SW480 (cell line): ENCODE measurements around the gene TPPP3.
"Not testable (repeated sequence)": the region's sequence is repeated elsewhere in the genome, so short reads cannot be mapped to it uniquely, and the experiment has no call there.

Source experiments
- DNase-seq: peaks from one replicate; pipeline ENCODE4 v3.0.0-alpha.2; 2016; ENCODE audit warnings: low spot score

The TPPP3 gene

GRCh38 chr16:67389911-67390815 lies 3.1 kb downstream of the TPPP3 start:
- DNase-seq = no peak

- no peak for DNase-seq
These were observed 4.7 kb downstream of the TPPP3 start for GRCh38 chr16:67388591-67388990.

GRCh38 chr16:67388191-67388590 lies 5.1 kb downstream of the TPPP3 start:
- no peak for DNase-seq

DNA sequence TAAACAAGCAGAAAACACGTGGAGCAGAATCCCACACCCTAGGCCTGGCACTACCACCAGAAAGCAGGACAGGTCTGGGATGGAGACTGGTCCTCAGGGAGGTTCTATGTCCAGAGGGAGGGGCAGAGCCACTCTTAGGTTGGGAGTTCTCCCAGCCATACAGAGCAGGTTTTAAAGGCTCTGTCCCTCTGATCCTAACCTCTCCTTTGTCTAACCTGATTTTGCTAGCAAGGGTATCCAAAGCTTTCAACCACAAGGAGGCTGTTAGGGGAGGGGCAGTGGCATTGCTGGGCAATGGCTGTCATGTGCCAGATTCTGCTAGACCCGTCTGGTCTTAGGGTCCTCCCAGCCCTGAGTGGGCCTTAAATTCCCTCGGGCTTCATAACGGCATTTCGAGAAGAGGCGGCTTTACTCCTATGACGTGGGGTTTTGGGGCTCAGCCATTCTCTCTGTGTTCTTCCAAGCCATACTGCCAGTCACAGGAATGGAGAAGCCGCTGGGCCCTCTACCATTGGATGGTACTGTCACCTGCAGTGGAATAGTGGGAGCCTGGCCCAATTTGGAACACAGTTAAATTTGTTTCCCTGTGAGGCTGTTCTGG lies 5.7 kb downstream of the TPPP3 start:
- no peak for DNase-seq

DNA sequence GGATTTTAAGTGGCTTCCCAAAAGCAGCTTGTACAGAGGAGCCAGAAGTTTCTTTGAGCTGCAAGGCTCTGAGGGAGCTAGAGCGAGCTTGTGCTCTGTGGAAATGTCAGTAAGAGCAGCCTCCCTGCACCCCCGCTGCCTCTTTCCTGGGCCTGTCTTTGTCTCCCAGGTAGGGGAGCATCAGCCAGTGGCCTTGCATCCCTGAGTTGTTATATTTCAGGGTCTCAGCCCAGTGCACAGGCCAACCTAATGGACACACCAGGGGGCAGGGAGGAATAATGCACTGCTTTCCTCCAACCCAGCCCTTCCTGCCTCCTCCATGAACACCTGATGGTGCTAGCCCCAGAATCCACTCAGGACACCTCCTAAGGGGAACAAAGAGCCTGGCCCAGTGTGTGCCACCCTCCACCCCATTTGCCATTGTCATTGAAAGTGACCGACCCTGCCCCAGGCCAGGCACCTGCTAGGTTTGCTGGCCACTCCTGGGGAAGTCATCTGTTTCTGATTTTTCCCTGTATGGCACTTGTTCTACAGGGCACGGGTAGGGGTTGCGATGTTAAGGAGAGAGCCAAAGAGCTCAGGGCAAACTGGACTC lies 6.3 kb downstream of the TPPP3 start:
- DNase-seq = no peak

DNA sequence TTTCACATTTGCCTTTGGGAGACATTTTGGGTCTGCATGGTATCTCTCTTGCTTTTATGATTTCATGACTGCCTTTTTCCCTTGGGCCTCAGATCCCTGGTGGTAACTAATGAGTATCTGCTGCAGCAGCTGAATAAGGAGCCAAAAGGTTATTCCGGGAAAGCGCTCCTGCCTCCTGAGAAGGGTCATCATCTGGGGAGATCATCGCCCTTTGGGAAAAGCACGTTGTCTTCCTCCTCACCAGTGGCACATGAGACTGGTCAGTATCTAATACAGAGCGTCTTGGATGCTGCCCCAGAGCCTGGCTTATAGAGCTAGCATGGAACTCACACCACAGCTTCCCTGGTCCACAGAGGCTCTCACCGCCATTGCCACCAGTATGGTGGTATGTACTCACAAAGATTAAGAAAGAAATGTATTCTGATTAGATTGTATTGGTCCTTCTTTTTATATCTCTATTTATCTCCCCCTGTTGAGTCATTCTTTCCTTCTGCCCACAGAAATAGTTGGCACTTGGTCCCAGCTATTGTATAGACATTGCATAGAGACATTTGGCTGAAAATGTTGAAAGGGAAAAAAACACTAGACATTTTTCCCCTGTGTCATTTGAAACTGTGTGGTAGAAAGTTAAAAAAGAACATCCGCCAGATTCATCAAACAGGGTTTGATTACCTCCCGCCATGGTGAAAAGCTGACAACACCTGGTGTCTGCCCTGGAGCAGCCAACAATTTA lies 8.4 kb downstream of the TPPP3 start:
- no peak for DNase-seq

GRCh38 chr16:67383284-67383683 lies 10.0 kb downstream of the TPPP3 start:
- no peak for DNase-seq

GRCh38 chr16:67378642-67379041 lies 14.7 kb downstream of the TPPP3 start:
- no peak for DNase-seq

DNA sequence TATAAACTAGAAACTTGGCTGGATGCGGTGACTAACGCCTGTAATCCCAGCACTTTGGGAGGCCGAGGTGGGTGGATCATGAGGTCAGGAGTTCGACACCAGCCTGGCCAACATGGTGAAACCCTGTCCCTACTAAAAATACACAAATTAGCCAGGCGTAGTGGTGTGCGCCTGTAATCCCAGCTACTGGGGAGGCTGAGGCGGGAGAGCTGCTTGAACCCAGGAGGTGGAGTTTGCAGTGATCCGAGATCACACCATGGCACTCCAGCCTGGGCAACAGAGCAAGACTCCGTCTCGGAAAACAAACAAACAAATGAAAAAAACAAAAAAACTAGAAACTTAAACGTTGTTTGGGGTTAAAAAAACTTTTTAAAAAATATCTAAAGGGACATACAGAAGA lies 17.3 kb downstream of the TPPP3 start:
- not testable (repeated sequence) for DNase-seq

- peak; percentile 22 for DNase-seq
These were observed 20.6 kb downstream of the TPPP3 start for GRCh38 chr16:67372664-67373063.

DNA sequence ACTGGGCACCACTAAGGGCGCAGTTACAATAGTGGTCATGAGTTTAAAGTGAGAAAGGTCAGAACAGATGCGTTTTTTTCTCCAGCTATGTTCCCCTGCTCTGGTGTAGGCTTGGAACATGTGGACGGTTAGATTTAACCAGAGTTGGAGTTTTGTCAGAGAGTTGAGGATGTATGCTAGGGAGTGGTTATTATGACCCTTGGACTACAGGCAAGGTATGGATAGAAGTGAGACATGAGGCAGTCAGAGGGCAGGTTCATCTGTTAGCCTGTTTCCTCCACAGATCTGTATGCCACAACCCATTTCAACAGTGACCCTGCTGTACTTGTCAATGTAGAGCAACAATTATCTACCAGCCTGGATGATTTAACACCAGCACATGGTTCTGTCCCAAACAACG lies 22.6 kb downstream of the TPPP3 start:
- no peak for DNase-seq

GRCh38 chr16:67364600-67365235 lies 28.6 kb downstream of the TPPP3 start:
- no peak for DNase-seq

GRCh38 chr16:67361038-67361437 lies 32.3 kb downstream of the TPPP3 start:
- DNase-seq = no peak

- not testable (repeated sequence) for DNase-seq
These were observed 33.6 kb downstream of the TPPP3 start for GRCh38 chr16:67359540-67360269.

DNA sequence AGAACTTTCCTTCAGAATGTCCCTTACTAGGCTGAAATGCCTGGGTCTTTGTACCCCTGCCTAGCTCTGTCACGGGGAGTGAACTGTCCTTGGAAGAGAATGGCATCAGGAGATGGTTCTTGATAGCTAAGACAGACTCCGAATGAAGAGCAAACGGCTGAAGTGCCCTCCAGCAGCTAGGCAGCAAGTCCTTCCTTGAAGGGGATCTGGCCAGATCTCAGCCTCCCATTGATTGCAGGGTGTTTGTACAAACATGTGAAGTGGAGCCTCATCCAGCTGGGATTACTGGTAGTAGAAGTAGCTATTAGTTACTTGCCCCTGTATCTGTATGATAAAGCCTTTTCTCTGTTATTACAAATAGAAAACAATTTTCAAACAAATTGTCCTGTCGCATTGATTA lies 35.7 kb downstream of the TPPP3 start:
- DNase-seq = no peak

- DNase-seq = no peak
These were observed 36.9 kb downstream of the TPPP3 start for GRCh38 chr16:67356396-67356795.

DNA sequence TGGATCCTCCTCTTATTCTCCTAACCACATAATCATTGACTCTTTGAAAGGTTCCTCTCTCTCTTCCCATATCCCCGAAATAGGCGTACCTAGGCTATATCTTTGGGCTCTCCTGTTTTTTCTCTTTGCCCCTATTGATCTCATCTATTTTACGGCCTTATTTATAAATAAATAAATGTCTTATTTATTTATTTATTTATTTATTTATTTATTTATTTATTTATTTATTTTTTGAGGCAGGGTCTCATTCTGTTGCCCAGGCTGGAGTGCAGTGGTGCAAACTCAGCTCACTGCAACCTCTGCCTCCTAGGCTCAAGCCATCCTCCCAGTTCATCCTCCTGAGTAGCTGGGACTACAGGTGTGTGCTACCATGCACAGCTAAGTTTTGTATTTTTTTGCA lies 40.8 kb downstream of the TPPP3 start:
- DNase-seq = not testable (repeated sequence)

- DNase-seq = no peak
These were observed 43.0 kb downstream of the TPPP3 start for GRCh38 chr16:67350324-67350723.

- DNase-seq = peak; percentile 62
These were observed 44.1 kb downstream of the TPPP3 start for GRCh38 chr16:67349172-67349571.

DNA sequence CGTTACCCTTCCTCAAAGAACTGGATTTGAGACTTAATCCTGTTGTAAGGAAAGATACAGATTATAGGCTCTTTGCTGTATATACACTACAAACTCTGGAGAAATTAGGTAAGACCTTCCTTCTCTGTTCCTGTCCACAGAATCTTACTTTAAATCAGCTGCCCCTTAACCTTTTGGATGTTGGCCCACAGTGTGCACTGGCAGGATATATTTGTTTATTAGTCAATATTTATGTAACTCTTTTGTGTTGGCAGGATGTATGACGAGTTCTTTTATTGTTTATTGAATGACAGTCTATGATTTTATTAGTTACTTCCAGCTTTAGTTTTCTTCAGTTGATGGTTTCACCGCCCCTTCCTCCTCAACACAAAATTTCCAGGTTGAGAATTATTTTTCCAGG lies 47.0 kb downstream of the TPPP3 start:
- DNase-seq = no peak

DNA sequence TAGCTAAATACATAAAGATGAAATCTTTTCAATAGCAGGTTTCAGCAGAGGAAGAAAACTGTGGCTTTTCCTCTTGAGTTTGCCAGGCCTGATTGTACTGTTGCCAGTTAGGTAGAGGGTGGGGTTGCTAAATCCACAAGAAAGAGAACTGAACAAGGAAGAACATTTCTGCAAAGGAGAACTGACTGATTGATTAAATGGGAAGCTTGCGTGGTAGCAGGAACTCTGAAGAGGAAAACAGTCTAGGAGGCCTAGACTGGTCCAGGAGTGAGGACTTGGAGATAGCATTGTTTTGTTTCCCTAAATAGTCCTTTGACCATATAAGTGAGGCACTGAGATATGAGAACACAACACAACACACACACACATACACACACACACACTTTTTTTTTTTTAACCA lies 47.9 kb downstream of the TPPP3 start:
- no peak for DNase-seq
